SU-DHL-6 (cell line): ENCODE data around the gene RFC4.
"Not testable (repeated sequence)": the region's sequence is repeated elsewhere in the genome, so short reads cannot be mapped to it uniquely, and the experiment has no call there.

Source experiments
- H2AFZ ChIP-seq: fragments of 200-600 bp; sonication (generic); 2 replicates; pipeline ENCODE4 v1.6.1; 2014; ENCODE audit warnings: low read depth, mild to moderate bottlenecking, moderate library complexity, mixed read lengths, antibody characterized with exemption, low read length; ENCODE audit not compliant: severe bottlenecking
- H3F3A ChIP-seq: fragments of 200-600 bp; shearing (Covaris generic); 2 replicates; pipeline ENCODE4 v1.6.0; 2016; ENCODE audit warnings: antibody characterized with exemption, mild to moderate bottlenecking; ENCODE audit not compliant: insufficient read depth
- H3K27ac ChIP-seq: fragments of 200-600 bp; sonication (generic); 2 replicates; pipeline ENCODE4 v1.5.1; 2016; ENCODE audit warnings: low read depth, mild to moderate bottlenecking, low read length, moderate library complexity, mixed read lengths
- H3K27me3 ChIP-seq: fragments of 200-600 bp; sonication (generic), shearing (Covaris generic); 2 replicates; pipeline ENCODE4 v1.6.0; 2014; ENCODE audit warnings: mild to moderate bottlenecking, low read length
- H3K36me3 ChIP-seq: fragments of 200-600 bp; sonication (generic); 2 replicates; pipeline ENCODE4 v1.6.1; 2014; ENCODE audit warnings: mild to moderate bottlenecking, low read length, mixed read lengths
- H3K4me2 ChIP-seq: fragments of 300-600, 200-600 bp; shearing (Covaris generic), sonication (generic); 2 replicates; pipeline ENCODE4 v1.6.0; 2014; ENCODE audit warnings: low read length, low read depth, mild to moderate bottlenecking; ENCODE audit not compliant: poor library complexity, severe bottlenecking
- H3K4me3 ChIP-seq: fragments of 200-600 bp; sonication (generic); 2 replicates; pipeline ENCODE4 v1.5.1; 2014; ENCODE audit warnings: antibody characterized with exemption, low read length, mild to moderate bottlenecking, mixed read lengths; ENCODE audit not compliant: insufficient read depth, poor library complexity, severe bottlenecking
- H3K79me2 ChIP-seq: fragments of 200-600 bp; sonication (generic); 2 replicates; pipeline ENCODE4 v1.6.1; 2014; ENCODE audit warnings: mild to moderate bottlenecking, low read length, moderate library complexity; ENCODE audit not compliant: insufficient read depth
- H3K9ac ChIP-seq: fragments of 200-600 bp; sonication (generic); 2 replicates; pipeline ENCODE4 v1.7.0; 2014; ENCODE audit warnings: mild to moderate bottlenecking, low read length
- H3K9me2 ChIP-seq: fragments of 200-600 bp; sonication (generic); replicated peaks from 2 replicates; pipeline ENCODE4 v1.6.1; 2014; ENCODE audit warnings: low read length; ENCODE audit not compliant: insufficient read depth
- H3K9me3 ChIP-seq: fragments of 200-600 bp; sonication (generic); 2 replicates; pipeline ENCODE4 v1.6.1; 2014; ENCODE audit warnings: low read length, mixed read lengths; ENCODE audit not compliant: insufficient read depth
- H4K20me1 ChIP-seq: fragments of 200-600 bp; sonication (generic); 2 replicates; pipeline ENCODE4 v1.6.1; 2014; ENCODE audit warnings: low read depth, mild to moderate bottlenecking, antibody characterized with exemption, low read length, moderate library complexity, mixed read lengths
- CTCF ChIP-seq: fragments of 200-600 bp; sonication (generic); IDR thresholded peaks from one replicate; pipeline ENCODE4 v1.5.1; 2017; ENCODE audit warnings: antibody characterized with exemption, mild to moderate bottlenecking, low read length, moderate library complexity; ENCODE audit not compliant: insufficient read depth, poor library complexity, severe bottlenecking
- EZH2phosphoT487 ChIP-seq: fragments of 200-600 bp; sonication (generic), shearing (Covaris generic); conservative IDR thresholded peaks from 2 replicates; pipeline ENCODE4 v1.6.1; 2018; ENCODE audit warnings: mild to moderate bottlenecking, antibody characterized with exemption, low read length, moderate library complexity, mixed read lengths

The RFC4 gene

GRCh38 chr3:186823386-186823785, 17.1 kb upstream of the RFC4 start:
- no peaks in the 10 kb centered on the region for H3K36me3 ChIP-seq
- no peaks in the 10 kb centered on the region for H4K20me1 ChIP-seq
- H3K79me2 ChIP-seq: no peaks in the 10 kb centered on the region
- no peak overlapping the region for H3K27ac ChIP-seq
- H3K27me3 ChIP-seq: no peaks in the 10 kb centered on the region
- peaks cover 7% of the 10 kb centered on the region; the same call in 1 of the 2 replicates for H3F3A ChIP-seq
- H2AFZ ChIP-seq: no peak overlapping the region
- TF ChIP-seq EZH2phosphoT487 (no peak), CTCF (no peak)
- H3K4me2 ChIP-seq: no peak overlapping the region
- H3K9me2 ChIP-seq: no peaks in the 10 kb centered on the region
- no peak overlapping the region for H3K4me3 ChIP-seq
- no peaks in the 10 kb centered on the region for H3K9me3 ChIP-seq
- H3K9ac ChIP-seq: no peak overlapping the region

- not testable (repeated sequence) for H3K9me2 ChIP-seq, H3K36me3 ChIP-seq, H4K20me1 ChIP-seq, H3K9me3 ChIP-seq, H2AFZ ChIP-seq, H3K27ac ChIP-seq, H3K79me2 ChIP-seq, H3K9ac ChIP-seq, H3K27me3 ChIP-seq, H3K4me3 ChIP-seq, H3F3A ChIP-seq, H3K4me2 ChIP-seq
Measured at GRCh38 chr3:186822388-186822759, 16.1 kb upstream of the RFC4 start.

- H3K36me3 ChIP-seq: no peaks in the 10 kb centered on the region
- H3K9me3 ChIP-seq: no peaks in the 10 kb centered on the region
- no peaks in the 10 kb centered on the region for H3K79me2 ChIP-seq
- no peak overlapping the region for H3K9ac ChIP-seq
- no peaks in the 10 kb centered on the region for H3K9me2 ChIP-seq
- no peaks in the 10 kb centered on the region for H4K20me1 ChIP-seq
- H3K4me2 ChIP-seq: peak overlapping the region; percentile 26
- H3K4me3 ChIP-seq: no peak overlapping the region
- TF ChIP-seq EZH2phosphoT487 (no peak), CTCF (peak; percentile 34)
- H3K27me3 ChIP-seq: no peaks in the 10 kb centered on the region
- H3K27ac ChIP-seq: no peak overlapping the region
- H3F3A ChIP-seq: peaks cover 7% of the 10 kb centered on the region; the same call in 1 of the 2 replicates
- H2AFZ ChIP-seq: peak overlapping the region; percentile 58
Measured at GRCh38 chr3:186821429-186822387, 15.4 kb upstream of the RFC4 start.

- no peaks in the 10 kb centered on the region for H3K27me3 ChIP-seq
- H2AFZ ChIP-seq: no peak overlapping the region
- H3K4me2 ChIP-seq: no peak overlapping the region
- no peak overlapping the region for H3K27ac ChIP-seq
- no peaks in the 10 kb centered on the region for H3K36me3 ChIP-seq
- no peaks in the 10 kb centered on the region for H4K20me1 ChIP-seq
- no peak overlapping the region for H3K9ac ChIP-seq
- no peaks in the 10 kb centered on the region for H3K9me2 ChIP-seq
- no peaks in the 10 kb centered on the region for H3K9me3 ChIP-seq
- H3F3A ChIP-seq: no peaks in the 10 kb centered on the region; the same call in 1 of the 2 replicates
- no peaks in the 10 kb centered on the region for H3K79me2 ChIP-seq
- TF ChIP-seq EZH2phosphoT487: no peak
- no peak for TF ChIP-seq CTCF
- no peak overlapping the region for H3K4me3 ChIP-seq
Measured at GRCh38 chr3:186818956-186819355, 12.7 kb upstream of the RFC4 start.
